Urinary bladder (tissue), 4 donors: ENCODE results near the gene SIGLEC7. TPM values are rescaled to one million over a fixed set of nuclear protein-coding genes. Genes with fewer than 3 reads are reported as not detected.

ENCODE experiments used
- DNase-seq: peaks from one replicate; pipeline ENCODE4 v3.0.0-alpha.2; 2015; ENCODE audit errors: extremely low spot score
- H3K27ac ChIP-seq: one replicate; pipeline ENCODE4 v1.5.1; 2013; ENCODE audit warnings: low read depth, mild to moderate bottlenecking, moderate library complexity
- H3K36me3 ChIP-seq: one replicate; pipeline ENCODE4 v1.6.1; 2013; ENCODE audit warnings: mild to moderate bottlenecking, moderate library complexity; ENCODE audit not compliant: insufficient read depth
- H3K4me1 ChIP-seq: one replicate; pipeline ENCODE4 v1.6.1; 2013; ENCODE audit warnings: mild to moderate bottlenecking, moderate library complexity; ENCODE audit not compliant: insufficient read depth
- H3K4me3 ChIP-seq: one replicate; pipeline ENCODE4 v1.5.1; 2013; ENCODE audit warnings: low read depth, low read length
- WGBS: extraction: QIAGEN DNeasy Blood & Tissue Kit; methylation state at CpG from one replicate; pipeline ENCODE4 v1.1.7; 2013; 5-methylcytosine and 5-hydroxymethylcytosine counted together
- polyA plus RNA-seq: library from polyadenylated mRNA; stranded (reverse); fragments of 200-250 nt; gene quantifications from one replicate; pipeline ENCODE4 v1.2.3, GENCODE V29; 2013
- total RNA-seq: library from RNA; depleted of rRNA; stranded (reverse); fragments of >200 nt; gene quantifications from one replicate; pipeline ENCODE4 v1.2.3, GENCODE V29; 2014
- donor health status: healthy with polysubstance abuse.
- donor health status: healthy.

Gene SIGLEC7
- 0.85 TPM for total RNA-seq
- polyA plus RNA-seq, result 3.4 TPM

- H3K4me3 ChIP-seq, result no peak within 1 kb of the TSS
- 62% methylated on average over 14 of the region's 14 CpGs for WGBS
- DNase-seq, result no peak
- no peaks in the 10 kb centered on the region for H3K4me1 ChIP-seq
- H3K27ac ChIP-seq, result no peak within 1 kb of the TSS
- no peaks in the 10 kb centered on the region for H3K36me3 ChIP-seq
Observed at GRCh38 chr19:51142119-51142518, at the start of gene SIGLEC7. SIGLEC7 (plus strand) TSS chr19:51142301; CDS start chr19:51142370, 69 bp downstream.

GRCh38 chr19:51093101-51093500 lies 49.0 kb upstream of the SIGLEC7 start:
- no peak overlapping the region for H3K27ac ChIP-seq
- no peaks in the 10 kb centered on the region for H3K4me1 ChIP-seq
- 67% methylated on average over 8 of the region's 8 CpGs for WGBS
- no peaks in the 10 kb centered on the region for H3K36me3 ChIP-seq
- no peak overlapping the region for H3K4me3 ChIP-seq
- no peak for DNase-seq

- Histone ChIP-seq H3K36me3 (no peaks in the 10 kb centered on the region), H3K4me3 (no peak overlapping the region), H3K4me1 (no peaks in the 10 kb centered on the region), H3K27ac (no peak overlapping the region)
- WGBS, result 64% methylated on average over 22 of the region's 22 CpGs
- DNase-seq, result no peak
Observed at GRCh38 chr19:51093510-51094345, 48.4 kb upstream of the SIGLEC7 start.

GRCh38 chr19:51094696-51095279 lies 47.3 kb upstream of the SIGLEC7 start:
- no peaks in the 10 kb centered on the region for H3K4me1 ChIP-seq

GRCh38 chr19:51096473-51097165 lies 45.5 kb upstream of the SIGLEC7 start:
- Histone ChIP-seq H3K27ac (no peak overlapping the region), H3K36me3 (no peaks in the 10 kb centered on the region), H3K4me3 (no peak overlapping the region), H3K4me1 (no peaks in the 10 kb centered on the region)
- 71% methylated on average over 6 of the region's 6 CpGs for WGBS
- no peak for DNase-seq

More at GRCh38 chr19:51094696-51095279, 47.3 kb upstream of the SIGLEC7 start:
- H3K4me3 ChIP-seq, result no peak overlapping the region
- no peak for DNase-seq
- H3K27ac ChIP-seq, result no peak overlapping the region
- H3K36me3 ChIP-seq, result no peaks in the 10 kb centered on the region
- 25% methylated on average over 15 of the region's 15 CpGs for WGBS

- H3K4me3 ChIP-seq, result no peak overlapping the region
- H3K27ac ChIP-seq, result no peak overlapping the region
- no peaks in the 10 kb centered on the region for H3K4me1 ChIP-seq
- no peak for DNase-seq
- H3K36me3 ChIP-seq, result no peaks in the 10 kb centered on the region
- WGBS, result 7% methylated on average over 8 of the region's 8 CpGs
Observed at GRCh38 chr19:51097166-51097738, 44.8 kb upstream of the SIGLEC7 start.

GRCh38 chr19:51097796-51098195 lies 44.3 kb upstream of the SIGLEC7 start:
- DNase-seq, result no peak
- Histone ChIP-seq H3K27ac (no peak overlapping the region), H3K36me3 (no peaks in the 10 kb centered on the region), H3K4me3 (no peak overlapping the region), H3K4me1 (no peaks in the 10 kb centered on the region)
- WGBS, result 87% methylated on average over 20 of the region's 20 CpGs

GRCh38 chr19:51098365-51099046 lies 43.6 kb upstream of the SIGLEC7 start:
- H3K27ac ChIP-seq, result no peak overlapping the region
- WGBS, result 33% methylated on average over 78 of the region's 78 CpGs
- no peak overlapping the region for H3K4me3 ChIP-seq
- no peaks in the 10 kb centered on the region for H3K36me3 ChIP-seq
- DNase-seq, result no peak
- H3K4me1 ChIP-seq, result no peaks in the 10 kb centered on the region

- H3K4me3 ChIP-seq, result no peak overlapping the region
- H3K4me1 ChIP-seq, result no peaks in the 10 kb centered on the region
- no peaks in the 10 kb centered on the region for H3K36me3 ChIP-seq
- H3K27ac ChIP-seq, result no peak overlapping the region
- WGBS, result 51% methylated on average over 22 of the region's 22 CpGs
- no peak for DNase-seq
Observed at GRCh38 chr19:51099047-51099382, 43.1 kb upstream of the SIGLEC7 start.

- no peak overlapping the region for H3K27ac ChIP-seq
- no peaks in the 10 kb centered on the region for H3K4me1 ChIP-seq
- WGBS, result 53% methylated on average over 3 of the region's 3 CpGs
- H3K36me3 ChIP-seq, result no peaks in the 10 kb centered on the region
- H3K4me3 ChIP-seq, result no peak overlapping the region
- DNase-seq, result no peak
Observed at GRCh38 chr19:51100601-51101000, 41.5 kb upstream of the SIGLEC7 start.

- H3K4me3 ChIP-seq, result no peak overlapping the region
- H3K27ac ChIP-seq, result no peak overlapping the region
- 56% methylated on average over 5 of the region's 5 CpGs for WGBS
- H3K4me1 ChIP-seq, result no peaks in the 10 kb centered on the region
- no peaks in the 10 kb centered on the region for H3K36me3 ChIP-seq
- DNase-seq, result no peak
Observed at GRCh38 chr19:51101171-51101865, 40.8 kb upstream of the SIGLEC7 start.

GRCh38 chr19:51102991-51103390 lies 39.1 kb upstream of the SIGLEC7 start:
- Histone ChIP-seq H3K36me3 (no peaks in the 10 kb centered on the region), H3K4me3 (no peak overlapping the region), H3K27ac (no peak overlapping the region), H3K4me1 (no peaks in the 10 kb centered on the region)
- DNase-seq, result no peak
- WGBS, result 81% methylated on average over 7 of the region's 7 CpGs

GRCh38 chr19:51103926-51104341 lies 38.2 kb upstream of the SIGLEC7 start:
- H3K27ac ChIP-seq, result no peak overlapping the region
- 79% methylated on average over 49 of the region's 49 CpGs for WGBS
- DNase-seq, result no peak
- H3K4me1 ChIP-seq, result peaks cover 2% of the 10 kb centered on the region
- H3K4me3 ChIP-seq, result no peak overlapping the region
- no peaks in the 10 kb centered on the region for H3K36me3 ChIP-seq
